ENCODE data around the gene TNC. TPM values are rescaled to one million over a fixed set of nuclear protein-coding genes. Genes with fewer than 3 reads are reported as not detected.

TNC gene
- total and polyA plus RNA-seq, 9 donors = 1.2 to 108 (median 1.9) TPM

DNA sequence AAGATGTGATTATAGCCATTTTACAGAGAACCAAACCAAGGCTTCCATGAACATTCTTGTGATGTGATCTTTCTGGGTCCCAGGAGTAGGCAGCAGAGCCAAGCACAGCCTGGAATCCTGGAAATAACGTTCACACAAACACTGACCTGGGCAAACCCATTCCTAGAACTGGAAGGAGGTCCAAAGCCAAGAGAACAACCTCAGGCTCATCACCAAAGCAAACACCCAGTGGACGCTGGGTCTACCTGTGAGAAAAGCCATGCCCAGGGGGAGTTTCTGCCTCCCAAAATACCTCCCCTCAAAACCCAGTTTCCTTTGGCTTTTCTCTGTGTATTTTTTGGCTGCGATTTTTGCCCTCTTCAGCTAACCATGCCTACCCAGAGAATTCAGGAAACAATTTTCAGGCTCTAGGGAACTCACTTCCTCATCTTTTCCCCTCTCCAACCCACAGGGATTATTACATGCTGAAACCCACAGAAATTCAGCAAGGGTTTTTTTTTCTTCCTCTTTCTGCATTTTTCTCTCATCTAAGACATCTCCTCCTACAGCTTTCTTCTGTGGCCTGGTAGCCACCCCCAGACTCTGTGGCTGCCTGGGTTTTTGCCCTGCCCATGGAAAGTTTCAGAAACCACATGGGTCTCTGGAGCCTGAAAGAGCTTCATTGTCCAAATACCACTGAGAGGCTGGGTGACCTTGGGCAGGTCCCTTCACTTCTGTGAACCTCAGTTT, 75.0 kb downstream of the TNC start:
- TF ChIP-seq EP300 (IDR thresholded peaks at IDR 0.05) (no peak), POLR2A (IDR thresholded peaks at IDR 0.05) (no peak)
- TF ChIP-seq, protein P1, sequence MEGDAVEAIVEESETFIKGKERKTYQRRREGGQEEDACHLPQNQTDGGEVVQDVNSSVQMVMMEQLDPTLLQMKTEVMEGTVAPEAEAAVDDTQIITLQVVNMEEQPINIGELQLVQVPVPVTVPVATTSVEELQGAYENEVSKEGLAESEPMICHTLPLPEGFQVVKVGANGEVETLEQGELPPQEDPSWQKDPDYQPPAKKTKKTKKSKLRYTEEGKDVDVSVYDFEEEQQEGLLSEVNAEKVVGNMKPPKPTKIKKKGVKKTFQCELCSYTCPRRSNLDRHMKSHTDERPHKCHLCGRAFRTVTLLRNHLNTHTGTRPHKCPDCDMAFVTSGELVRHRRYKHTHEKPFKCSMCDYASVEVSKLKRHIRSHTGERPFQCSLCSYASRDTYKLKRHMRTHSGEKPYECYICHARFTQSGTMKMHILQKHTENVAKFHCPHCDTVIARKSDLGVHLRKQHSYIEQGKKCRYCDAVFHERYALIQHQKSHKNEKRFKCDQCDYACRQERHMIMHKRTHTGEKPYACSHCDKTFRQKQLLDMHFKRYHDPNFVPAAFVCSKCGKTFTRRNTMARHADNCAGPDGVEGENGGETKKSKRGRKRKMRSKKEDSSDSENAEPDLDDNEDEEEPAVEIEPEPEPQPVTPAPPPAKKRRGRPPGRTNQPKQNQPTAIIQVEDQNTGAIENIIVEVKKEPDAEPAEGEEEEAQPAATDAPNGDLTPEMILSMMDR (IDR thresholded peaks at IDR 0.05) = no peak
- intact Hi-C loops (cut with DNase I) = no loop called here
- 61 to 67% (median 64%) methylated on average over 3 of the region's 3 CpGs for WGBS, 3 donors
- Histone ChIP-seq H3K27me3 (no peaks in the 10 kb centered on the region), H3K4me3 (no peak overlapping the region), H3K36me3 (no peaks in the 10 kb centered on the region), H3K9me3 (no peaks in the 10 kb centered on the region), H3K4me1 (ENCODE audit: insufficient read depth) (no peaks in the 10 kb centered on the region), H3K27ac (no peak overlapping the region)
- no peak for DNase-seq

DNA sequence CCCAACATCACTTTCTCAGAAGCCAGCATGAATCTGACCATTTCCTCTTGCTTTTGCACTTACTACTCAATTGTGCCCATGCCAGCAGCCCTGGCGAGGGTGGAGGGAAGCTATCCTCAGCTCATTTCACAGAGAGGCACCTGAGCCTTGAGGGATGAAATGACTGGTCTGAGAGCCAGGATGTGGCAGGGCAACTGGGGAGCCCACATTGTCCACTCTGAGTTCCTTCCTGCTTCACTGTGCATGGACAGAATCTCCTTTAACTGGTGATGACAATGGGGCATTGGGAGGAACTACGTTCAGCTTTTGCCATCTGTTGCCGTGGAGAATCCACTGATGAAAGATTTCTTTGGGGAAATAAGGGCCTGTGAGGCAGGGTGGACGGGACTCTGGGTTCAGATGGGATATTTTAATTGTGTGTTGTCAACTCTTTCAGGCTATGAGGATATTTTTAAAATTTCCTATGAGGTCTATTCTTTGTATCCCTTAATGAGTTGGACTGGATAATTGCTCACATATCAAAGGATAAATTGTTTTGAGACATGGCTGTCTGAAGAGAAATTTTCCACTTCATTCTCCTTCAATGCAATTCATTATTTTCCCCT, 78.3 kb downstream of the TNC start:
- H3K9me3 ChIP-seq = no peaks in the 10 kb centered on the region
- intact Hi-C loops (cut with DNase I) = no loop called here
- H3K4me1 ChIP-seq (ENCODE audit: insufficient read depth) = no peaks in the 10 kb centered on the region
- 84 to 89% (median 88%) methylated on average over 4 of the region's 4 CpGs for WGBS, 3 donors
- H3K27ac ChIP-seq = no peak overlapping the region
- no peaks in the 10 kb centered on the region for H3K36me3 ChIP-seq
- DNase-seq = no peak
- H3K4me3 ChIP-seq = no peak overlapping the region
- TF ChIP-seq, protein P1 (IDR thresholded peaks at IDR 0.05) = no peak
- TF ChIP-seq POLR2A (IDR thresholded peaks at IDR 0.05) (no peak), EP300 (IDR thresholded peaks at IDR 0.05) (no peak)
- H3K27me3 ChIP-seq = no peaks in the 10 kb centered on the region

DNA sequence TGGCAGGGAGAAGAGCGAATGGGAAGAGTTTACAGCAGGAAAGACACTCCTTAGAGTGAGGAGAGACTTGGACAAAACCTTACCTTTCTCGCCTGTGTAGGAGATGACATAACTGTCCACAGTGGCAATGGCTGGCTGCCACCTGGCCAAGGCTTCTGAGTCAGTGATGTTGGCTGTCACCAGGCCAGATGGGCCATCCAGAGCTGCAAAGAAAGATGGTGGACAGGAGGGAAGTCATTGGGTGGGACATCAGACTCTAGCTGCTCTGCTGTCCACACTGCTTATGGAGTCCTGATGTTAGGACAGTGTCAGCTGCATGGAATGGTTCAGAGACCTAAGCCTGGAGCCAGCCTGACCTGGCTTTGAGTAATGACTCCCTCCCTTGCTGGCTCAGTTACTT, 79.8 kb downstream of the TNC start:
- DNase-seq = no peak
- no peaks in the 10 kb centered on the region for H3K27me3 ChIP-seq
- intact Hi-C loops (cut with DNase I) = no loop called here

DNA sequence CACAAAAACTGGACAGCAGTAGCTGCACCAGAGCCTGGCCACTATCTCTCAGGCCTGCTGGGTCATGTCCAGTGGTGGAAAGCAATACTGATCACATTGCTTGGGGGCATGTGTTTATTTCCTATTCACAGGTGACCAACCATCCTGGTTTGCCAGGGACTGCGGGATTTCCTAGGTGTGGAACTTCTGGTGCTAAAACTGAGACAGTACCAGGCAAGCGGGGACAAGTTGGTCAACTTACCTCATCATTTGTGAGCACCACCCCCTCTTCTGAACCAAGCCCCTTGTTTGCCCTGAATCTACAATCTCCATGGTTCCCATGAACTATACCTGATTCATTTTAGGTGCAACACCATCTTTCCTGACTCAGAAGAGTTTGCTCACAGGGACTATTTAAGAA, 81.3 kb downstream of the TNC start:
- 95 to 100% (median 95%) methylated on average over 2 of the region's 2 CpGs for WGBS, 3 donors
- no peak for DNase-seq
- Histone ChIP-seq H3K36me3 (no peaks in the 10 kb centered on the region), H3K4me1 (ENCODE audit: insufficient read depth) (no peaks in the 10 kb centered on the region), H3K27me3 (no peaks in the 10 kb centered on the region), H3K27ac (no peak overlapping the region), H3K9me3 (no peaks in the 10 kb centered on the region), H3K4me3 (no peak overlapping the region)
- TF ChIP-seq POLR2A (IDR thresholded peaks at IDR 0.05) (no peak), EP300 (IDR thresholded peaks at IDR 0.05) (no peak)
- TF ChIP-seq, protein P1 (IDR thresholded peaks at IDR 0.05) = no peak
- intact Hi-C loops (cut with DNase I) = no loop called here

More for the DNA sequence above, 79.8 kb downstream of the TNC start:
- Histone ChIP-seq H3K27ac (no peak overlapping the region), H3K36me3 (no peaks in the 10 kb centered on the region), H3K4me3 (no peak overlapping the region), H3K9me3 (no peaks in the 10 kb centered on the region), H3K4me1 (ENCODE audit: insufficient read depth) (no peaks in the 10 kb centered on the region)
- no peak for TF ChIP-seq EP300 (IDR thresholded peaks at IDR 0.05)
- TF ChIP-seq, protein P1 (IDR thresholded peaks at IDR 0.05) = no peak
- no peak for TF ChIP-seq POLR2A (IDR thresholded peaks at IDR 0.05)
- whole genome bisulfite sequencing, 3 donors = 91 to 95% (median 93%) methylated on average over 2 of the region's 2 CpGs
